Measurements from ENCODE around the gene NBPF3.
"Not testable (repeated sequence)": the region's sequence is repeated elsewhere in the genome, so short reads cannot be mapped to it uniquely, and the experiment has no call there.

DNA sequence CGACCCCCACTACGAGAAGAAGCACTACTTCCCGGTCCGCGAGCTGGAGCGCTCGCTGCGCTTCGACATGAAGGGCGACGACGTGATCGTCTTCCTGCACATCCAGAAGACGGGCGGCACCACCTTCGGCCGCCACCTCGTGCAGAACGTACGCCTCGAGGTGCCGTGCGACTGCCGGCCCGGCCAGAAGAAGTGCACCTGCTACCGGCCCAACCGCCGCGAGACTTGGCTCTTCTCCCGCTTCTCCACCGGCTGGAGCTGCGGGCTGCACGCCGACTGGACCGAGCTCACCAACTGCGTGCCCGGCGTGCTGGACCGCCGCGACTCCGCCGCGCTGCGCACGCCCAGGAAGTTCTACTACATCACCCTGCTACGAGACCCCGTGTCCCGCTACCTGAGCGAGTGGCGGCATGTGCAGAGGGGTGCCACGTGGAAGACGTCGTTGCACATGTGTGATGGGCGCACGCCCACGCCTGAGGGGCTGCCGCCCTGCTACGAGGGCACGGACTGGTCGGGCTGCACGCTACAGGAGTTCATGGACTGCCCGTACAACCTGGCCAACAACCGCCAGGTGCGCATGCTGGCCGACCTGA lies 11.4 kb upstream of the NBPF3 start:
- TF ChIP-seq POLR2A (IDR thresholded peaks at IDR 0.05; ENCODE audit: low read depth, low read length); EZH2 (IDR thresholded peaks at IDR 0.05; ENCODE audit: borderline replicate concordance, low read depth, low read length, severe bottlenecking); MYC (IDR thresholded peaks at IDR 0.05; ENCODE audit: low read depth, low read length); POLR2AphosphoS5 (IDR thresholded peaks at IDR 0.05; ENCODE audit: insufficient read depth, low read depth, low read length); FOS (IDR thresholded peaks at IDR 0.05; ENCODE audit: borderline replicate concordance, insufficient read depth, low read length): not testable (repeated sequence)
- TF ChIP-seq, protein P1, sequence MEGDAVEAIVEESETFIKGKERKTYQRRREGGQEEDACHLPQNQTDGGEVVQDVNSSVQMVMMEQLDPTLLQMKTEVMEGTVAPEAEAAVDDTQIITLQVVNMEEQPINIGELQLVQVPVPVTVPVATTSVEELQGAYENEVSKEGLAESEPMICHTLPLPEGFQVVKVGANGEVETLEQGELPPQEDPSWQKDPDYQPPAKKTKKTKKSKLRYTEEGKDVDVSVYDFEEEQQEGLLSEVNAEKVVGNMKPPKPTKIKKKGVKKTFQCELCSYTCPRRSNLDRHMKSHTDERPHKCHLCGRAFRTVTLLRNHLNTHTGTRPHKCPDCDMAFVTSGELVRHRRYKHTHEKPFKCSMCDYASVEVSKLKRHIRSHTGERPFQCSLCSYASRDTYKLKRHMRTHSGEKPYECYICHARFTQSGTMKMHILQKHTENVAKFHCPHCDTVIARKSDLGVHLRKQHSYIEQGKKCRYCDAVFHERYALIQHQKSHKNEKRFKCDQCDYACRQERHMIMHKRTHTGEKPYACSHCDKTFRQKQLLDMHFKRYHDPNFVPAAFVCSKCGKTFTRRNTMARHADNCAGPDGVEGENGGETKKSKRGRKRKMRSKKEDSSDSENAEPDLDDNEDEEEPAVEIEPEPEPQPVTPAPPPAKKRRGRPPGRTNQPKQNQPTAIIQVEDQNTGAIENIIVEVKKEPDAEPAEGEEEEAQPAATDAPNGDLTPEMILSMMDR (IDR thresholded peaks at IDR 0.05; ENCODE audit: extremely low read depth in 1 of 2, insufficient read depth in 1 of 2, low read depth in 1 of 2, low read length in 2 of 2): not testable (repeated sequence)
- TF ChIP-seq, protein P2, sequence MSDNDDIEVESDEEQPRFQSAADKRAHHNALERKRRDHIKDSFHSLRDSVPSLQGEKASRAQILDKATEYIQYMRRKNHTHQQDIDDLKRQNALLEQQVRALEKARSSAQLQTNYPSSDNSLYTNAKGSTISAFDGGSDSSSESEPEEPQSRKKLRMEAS (IDR thresholded peaks at IDR 0.05; ENCODE audit: insufficient read depth, insufficient read length): not testable (repeated sequence)
